WTC11 (cell line): ENCODE data around the gene CCDC30. TPM values are rescaled to one million over a fixed set of nuclear protein-coding genes. Genes with fewer than 3 reads are reported as not detected.

Source experiments
- ATAC-seq: fragments of 200-7000 bp; cut with Tn5 transposase; 2 replicates; pipeline ENCODE4 v1.10.0; 2021; ENCODE audit warnings: mild to moderate bottlenecking, moderate library complexity
- CTCF ChIA-PET: fragments of 300-600 bp; sonication (Branson Sonifier 250); formaldehyde crosslinking; loops from one replicate; lab custom pipeline; 2021; ENCODE audit warnings: antibody characterized with exemption; lab: Charles Lee
- POLR2A ChIA-PET: fragments of 350-600 bp; sonication (Branson Sonifier 250); formaldehyde crosslinking; loops from one replicate; lab custom pipeline; 2021; ENCODE audit warnings: antibody characterized with exemption; lab: Charles Lee
- DNase-seq: peaks from one replicate; pipeline ENCODE4 v3.0.0; 2021; ENCODE audit warnings: low spot score
- H3K27ac Mint-ChIP-seq: 2 replicates; pipeline ENCODE4 v1.8.0; 2021; ENCODE audit warnings: mixed read lengths
- H3K27me3 Mint-ChIP-seq: 2 replicates; pipeline ENCODE4 v1.8.0; 2021; ENCODE audit warnings: low read depth, mild to moderate bottlenecking, moderate library complexity, mixed read lengths
- H3K36me3 Mint-ChIP-seq: 2 replicates; pipeline ENCODE4 v1.8.0; 2021; ENCODE audit warnings: mixed read lengths
- H3K4me1 Mint-ChIP-seq: 2 replicates; pipeline ENCODE4 v1.8.0; 2022; ENCODE audit warnings: mixed read lengths
- H3K4me3 Mint-ChIP-seq: 2 replicates; pipeline ENCODE4 v1.8.0; 2021; ENCODE audit warnings: mild to moderate bottlenecking, moderate library complexity, mixed read lengths
- H3K9me3 Mint-ChIP-seq: 2 replicates; pipeline ENCODE4 v1.8.0; 2021; ENCODE audit warnings: mixed read lengths
- CBFB ChIP-seq: sonication (generic); formaldehyde crosslinking; IDR thresholded peaks from 2 replicates; pipeline ENCODE4 v1.8.1; 2022; ENCODE audit warnings: mild to moderate bottlenecking, low read depth, missing genetic modification reagents
- CDX4 ChIP-seq: fragments of 250-450 bp; sonication (Bioruptor Pico); IDR thresholded peaks from 2 replicates; pipeline ENCODE4 v1.9.0; 2021; ENCODE audit warnings: moderate library complexity, mild to moderate bottlenecking, inconsistent platforms, borderline replicate concordance
- E2F1 ChIP-seq: sonication (generic); formaldehyde crosslinking; IDR thresholded peaks from 2 replicates; pipeline ENCODE4 v1.8.0; 2022; ENCODE audit warnings: mild to moderate bottlenecking, missing genetic modification reagents
- HMGA2 ChIP-seq: fragments of 250-450 bp; sonication (Bioruptor Pico); IDR thresholded peaks from 2 replicates; pipeline ENCODE4 v1.4.0; 2021; ENCODE audit warnings: mild to moderate bottlenecking, moderate library complexity
- JUN ChIP-seq: sonication (generic); formaldehyde crosslinking; IDR thresholded peaks from 2 replicates; pipeline ENCODE4 v1.8.0; 2023; ENCODE audit warnings: mild to moderate bottlenecking, missing genetic modification reagents
- NR1H2 ChIP-seq: sonication (generic); formaldehyde crosslinking; IDR thresholded peaks from 2 replicates; pipeline ENCODE4 v1.9.0; 2021; ENCODE audit warnings: mild to moderate bottlenecking, moderate library complexity, missing genetic modification reagents
- PRRX2 ChIP-seq: fragments of 250-450 bp; sonication (Bioruptor Pico); IDR thresholded peaks from 2 replicates; pipeline ENCODE4 v1.8.0; 2021; ENCODE audit warnings: mild to moderate bottlenecking
- RELA ChIP-seq: sonication (generic); formaldehyde crosslinking; IDR thresholded peaks from 2 replicates; pipeline ENCODE4 v1.8.1; 2022; ENCODE audit warnings: missing genetic modification reagents, mild to moderate bottlenecking, borderline replicate concordance
- SMAD4 ChIP-seq: sonication (generic); formaldehyde crosslinking; IDR thresholded peaks from 2 replicates; pipeline ENCODE4 v1.8.0; 2022; ENCODE audit warnings: mild to moderate bottlenecking, missing genetic modification reagents
- SOX15 ChIP-seq: fragments of 250-450 bp; sonication (Bioruptor Pico); IDR thresholded peaks from 2 replicates; pipeline ENCODE4 v1.9.0; 2021; ENCODE audit warnings: mild to moderate bottlenecking
- ZNF121 ChIP-seq: sonication (generic); formaldehyde crosslinking; IDR thresholded peaks from 2 replicates; pipeline ENCODE4 v1.8.0; 2023; ENCODE audit warnings: missing genetic modification reagents
- ZNF423 ChIP-seq: fragments of 250-450 bp; sonication (Bioruptor Pico); IDR thresholded peaks from 2 replicates; pipeline ENCODE4 v2.1.2; 2022; ENCODE audit warnings: mild to moderate bottlenecking, moderate library complexity
- ZNF671 ChIP-seq: fragments of 250-450 bp; sonication (Bioruptor Pico); IDR thresholded peaks from 2 replicates; pipeline ENCODE4 v1.8.0; 2021; ENCODE audit warnings: mild to moderate bottlenecking
- total RNA-seq: library from RNA; stranded (reverse); gene quantifications from 3 replicates; pipeline ENCODE4 v1.2.3, GENCODE V29; 2021
- TF ChIP-seq, protein P1 (sequence below): fragments of 250-450 bp; sonication (Bioruptor Pico); conservative IDR thresholded peaks from 2 replicates; pipeline ENCODE4 v1.9.0; 2021; ENCODE audit warnings: mild to moderate bottlenecking
- TF ChIP-seq, protein P2 (sequence below): sonication (generic); formaldehyde crosslinking; IDR thresholded peaks from 2 replicates; pipeline ENCODE4 v1.8.1; 2023; ENCODE audit warnings: mild to moderate bottlenecking, missing genetic modification reagents, moderate library complexity
- TF ChIP-seq, protein P3 (sequence below): sonication (generic); formaldehyde crosslinking; IDR thresholded peaks from 2 replicates; pipeline ENCODE4 v1.8.1; 2022; ENCODE audit warnings: low read depth, missing genetic modification reagents, borderline replicate concordance

The CCDC30 gene
- total RNA-seq, 1 experiment from 2014 or later: 0.92 TPM

DNA sequence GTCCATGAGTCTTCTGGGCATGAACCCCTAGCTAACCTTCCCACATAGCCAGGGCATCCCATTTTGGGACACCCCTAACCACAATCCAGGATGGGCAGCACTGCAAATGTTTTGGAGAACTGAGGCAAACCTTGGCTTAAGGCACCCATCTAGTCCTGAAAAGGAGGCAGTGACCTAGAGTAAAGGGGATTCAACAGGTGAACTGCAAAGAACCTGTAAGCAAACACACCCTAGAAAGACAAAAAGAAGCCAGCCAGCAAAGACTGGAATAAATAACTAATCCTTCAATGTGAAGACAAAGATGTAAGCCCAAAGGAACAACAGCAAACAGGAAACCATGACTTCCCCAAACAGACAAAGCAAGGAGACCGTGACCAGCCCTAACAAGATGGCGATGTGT, 138.4 kb downstream of the CCDC30 start:
- Mint-ChIP-seq H3K4me1 (no peaks in the 10 kb centered on the region), H3K9me3 (peaks cover 42% of the 10 kb centered on the region), H3K36me3 (no peaks in the 10 kb centered on the region), H3K27me3 (peaks cover 4% of the 10 kb centered on the region; the same call in 1 of the 2 replicates), H3K4me3 (no peak overlapping the region), H3K27ac (no peak overlapping the region)
- TF ChIP-seq, protein P1, sequence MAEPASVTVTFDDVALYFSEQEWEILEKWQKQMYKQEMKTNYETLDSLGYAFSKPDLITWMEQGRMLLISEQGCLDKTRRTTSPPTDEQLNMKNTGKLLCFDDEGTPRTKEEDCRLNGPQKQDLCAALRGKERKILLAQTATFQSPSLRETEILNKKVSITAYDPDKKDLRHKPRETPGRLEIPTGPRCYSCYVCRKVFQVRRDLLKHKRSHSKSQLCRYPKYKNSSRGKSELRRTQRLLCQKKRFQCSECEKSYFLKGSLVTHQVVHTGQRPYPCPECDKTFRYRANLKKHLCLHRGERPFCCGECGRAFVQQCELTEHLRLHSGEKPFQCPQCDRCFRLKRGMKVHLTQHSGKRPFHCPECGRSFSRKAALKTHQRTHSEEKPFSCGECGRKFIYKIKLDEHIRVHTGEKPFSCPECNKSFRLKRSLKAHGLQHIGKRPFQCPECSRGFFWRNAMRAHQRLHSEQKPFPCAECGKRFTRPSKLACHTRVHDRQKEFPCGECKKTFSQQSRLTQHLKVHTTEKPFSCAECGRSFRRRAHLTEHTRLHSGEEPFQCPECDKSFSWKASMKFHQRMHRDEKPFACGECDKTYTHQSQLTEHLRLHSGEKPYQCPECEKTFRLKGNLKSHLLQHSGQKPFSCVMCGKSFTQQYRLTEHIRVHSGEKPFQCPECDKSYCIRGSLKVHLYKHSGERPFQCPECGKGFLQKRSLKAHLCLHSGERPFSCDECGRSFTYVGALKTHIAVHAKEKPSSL (CRISPR knock-in tag): no peak
- TF ChIP-seq, protein P2, sequence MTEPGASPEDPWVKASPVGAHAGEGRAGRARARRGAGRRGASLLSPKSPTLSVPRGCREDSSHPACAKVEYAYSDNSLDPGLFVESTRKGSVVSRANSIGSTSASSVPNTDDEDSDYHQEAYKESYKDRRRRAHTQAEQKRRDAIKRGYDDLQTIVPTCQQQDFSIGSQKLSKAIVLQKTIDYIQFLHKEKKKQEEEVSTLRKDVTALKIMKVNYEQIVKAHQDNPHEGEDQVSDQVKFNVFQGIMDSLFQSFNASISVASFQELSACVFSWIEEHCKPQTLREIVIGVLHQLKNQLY (CRISPR knock-in tag): no peak
- no peak for TF ChIP-seq ZNF423 (CRISPR knock-in tag)
- TF ChIP-seq ZNF121 (CRISPR knock-in tag): no peak
- TF ChIP-seq, protein P3, sequence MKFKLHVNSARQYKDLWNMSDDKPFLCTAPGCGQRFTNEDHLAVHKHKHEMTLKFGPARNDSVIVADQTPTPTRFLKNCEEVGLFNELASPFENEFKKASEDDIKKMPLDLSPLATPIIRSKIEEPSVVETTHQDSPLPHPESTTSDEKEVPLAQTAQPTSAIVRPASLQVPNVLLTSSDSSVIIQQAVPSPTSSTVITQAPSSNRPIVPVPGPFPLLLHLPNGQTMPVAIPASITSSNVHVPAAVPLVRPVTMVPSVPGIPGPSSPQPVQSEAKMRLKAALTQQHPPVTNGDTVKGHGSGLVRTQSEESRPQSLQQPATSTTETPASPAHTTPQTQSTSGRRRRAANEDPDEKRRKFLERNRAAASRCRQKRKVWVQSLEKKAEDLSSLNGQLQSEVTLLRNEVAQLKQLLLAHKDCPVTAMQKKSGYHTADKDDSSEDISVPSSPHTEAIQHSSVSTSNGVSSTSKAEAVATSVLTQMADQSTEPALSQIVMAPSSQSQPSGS: no peak
- no peak for TF ChIP-seq CDX4 (CRISPR knock-in tag)
- POLR2A ChIA-PET: no interaction called here
- CTCF ChIA-PET: no interaction called here
- ATAC-seq (no peak), DNase-seq (no peak)

DNA sequence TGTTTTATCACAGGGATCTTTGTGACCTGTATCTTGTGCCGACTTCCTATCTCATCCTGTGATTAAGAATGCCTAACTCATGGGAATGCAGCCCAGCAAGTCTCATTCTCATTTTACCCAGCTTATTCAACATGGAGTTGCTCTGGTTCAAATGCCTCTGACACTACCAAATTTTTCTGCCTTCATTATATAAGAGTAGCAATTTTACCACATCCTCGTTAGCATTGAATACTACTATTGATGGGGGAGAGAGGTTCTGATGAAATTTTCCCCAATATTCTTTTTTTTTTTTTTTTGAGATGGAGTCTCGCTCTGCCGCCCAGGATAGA, 150.7 kb downstream of the CCDC30 start:
- CTCF ChIA-PET: no interaction called here
- H3K27me3 Mint-ChIP-seq: no peaks in the 10 kb centered on the region

More for the DNA sequence above, 150.7 kb downstream of the CCDC30 start:
- ATAC-seq (no peak), DNase-seq (no peak)
- no peak for TF ChIP-seq RELA (CRISPR knock-in tag)
- no peak for TF ChIP-seq HMGA2 (CRISPR knock-in tag)
- no peak for TF ChIP-seq E2F1 (CRISPR knock-in tag)
- TF ChIP-seq SMAD4 (CRISPR knock-in tag): no peak
- TF ChIP-seq ZNF671 (CRISPR knock-in tag): no peak
- TF ChIP-seq, protein P1 (CRISPR knock-in tag): no peak
- no peak for TF ChIP-seq JUN (CRISPR knock-in tag)
- no peak for TF ChIP-seq PRRX2 (CRISPR knock-in tag)
- no peak for TF ChIP-seq NR1H2 (CRISPR knock-in tag)
- no peak for TF ChIP-seq SOX15
- TF ChIP-seq, protein P2 (CRISPR knock-in tag): no peak
- no peak for TF ChIP-seq CBFB (CRISPR knock-in tag)
- no peak for TF ChIP-seq CDX4 (CRISPR knock-in tag)
- Mint-ChIP-seq H3K4me1 (0 out of 2 replicates have a peak, but pooled peaks cover 2% of the 10 kb centered on the region), H3K27ac (no peak overlapping the region), H3K4me3 (no peak overlapping the region), H3K9me3 (peaks cover 9% of the 10 kb centered on the region), H3K36me3 (no peaks in the 10 kb centered on the region)
- POLR2A ChIA-PET: interaction anchor here (0.7 kb wide), 2 partner anchors 318 to 831 kb away, joined by 3 read pairs; no protein-coding TSS in a partner anchor
